Lung (tissue), 12 donors: ENCODE measurements around the gene ECM1. TPM values are rescaled to one million over a fixed set of nuclear protein-coding genes. Genes with fewer than 3 reads are reported as not detected.
A peak's percentile ranks its signal among the peaks of the same experiment; 100 is the strongest.

Source experiments
- ATAC-seq: fragments of 200-7000 bp; cut with Tn5 transposase; one replicate; pipeline ENCODE4 v1.9.1; 2020; ENCODE audit warnings: moderate number of reproducible peaks; ENCODE audit not compliant: insufficient read depth, low FRiP score
- DNase-seq, 3 donors: peaks; one replicate each; pipeline ENCODE4 v3.0.0-alpha.2; 2013 to 2017
- H3K27ac ChIP-seq, 2 donors: one replicate each; pipeline ENCODE4 v1.5.1; 2013; ENCODE audit warnings: mild to moderate bottlenecking in 2 of 2, moderate library complexity in 2 of 2, control low read depth in 1 of 2, inconsistent platforms in 1 of 2, low read depth in 1 of 2, low read length in 1 of 2
- H3K27me3 ChIP-seq, 3 donors: one replicate each; pipeline ENCODE4 v1.5.1; 2013; ENCODE audit warnings: low read length in 2 of 3; ENCODE audit not compliant: control insufficient read depth in 3 of 3, insufficient read depth in 3 of 3
- H3K36me3 ChIP-seq, 4 donors: one replicate each; pipeline ENCODE4 v1.5.1; 2013; ENCODE audit warnings: low read length in 4 of 4, mild to moderate bottlenecking in 1 of 4, moderate library complexity in 1 of 4; ENCODE audit not compliant: control insufficient read depth in 4 of 4, insufficient read depth in 4 of 4
- H3K4me1 ChIP-seq, 5 donors: one replicate each; pipeline ENCODE4 v1.5.1; 2013; ENCODE audit warnings: low read length in 5 of 5, mild to moderate bottlenecking in 2 of 5, moderate library complexity in 1 of 5; ENCODE audit not compliant: control insufficient read depth in 5 of 5, insufficient read depth in 5 of 5
- H3K4me3 ChIP-seq: one replicate; pipeline ENCODE4 v1.5.1; 2013; ENCODE audit warnings: mild to moderate bottlenecking, control low read depth, moderate library complexity
- H3K9ac ChIP-seq, 2 donors: one replicate each; pipeline ENCODE4 v1.5.1; 2013; ENCODE audit warnings: low read length in 2 of 2, control low read depth in 1 of 2; ENCODE audit not compliant: insufficient read depth in 1 of 2
- H3K9me3 ChIP-seq, 4 donors: one replicate each; pipeline ENCODE4 v1.5.1; 2013; ENCODE audit warnings: low read length in 3 of 4, mild to moderate bottlenecking in 1 of 4, moderate library complexity in 1 of 4; ENCODE audit not compliant: control insufficient read depth in 4 of 4, insufficient read depth in 3 of 4
- whole genome bisulfite sequencing, 2 donors: extraction: QIAGEN DNeasy Blood & Tissue Kit; methylation state at CpG; one replicate each; pipeline ENCODE4 v1.1.7; 2013; 5-methylcytosine and 5-hydroxymethylcytosine counted together
- polyA plus RNA-seq, 2 donors: library from polyadenylated mRNA; stranded (reverse); fragments of 200-250 nt; gene quantifications; one replicate each; pipeline ENCODE4 v1.2.1, GENCODE V29; 2013
- total RNA-seq, 2 donors: library from RNA; depleted of rRNA in 1 of 2; stranded (reverse); fragments of >200 nt in 1 of 2; gene quantifications; one replicate each; pipeline ENCODE4 v1.2.1, GENCODE V29; 2014 to 2021
- TF ChIP-seq, protein P1 (sequence below): IDR thresholded peaks from 2 replicates; pipeline ENCODE4 v1.5.1; 2012; ENCODE audit warnings: mild to moderate bottlenecking; ENCODE audit errors: control extremely low read depth, extremely low read depth
- donor health status: control.
- donor health status: control.
- donor health status: Bipolar disorder and iron deficiency.
- donor health status: healthy.
- donor health status: DM: yes; HTN: yes; CAD: no.

The ECM1 gene
- total and polyA plus RNA-seq, 4 donors: 1.2 to 20.0 (median 10.7) TPM

DNA sequence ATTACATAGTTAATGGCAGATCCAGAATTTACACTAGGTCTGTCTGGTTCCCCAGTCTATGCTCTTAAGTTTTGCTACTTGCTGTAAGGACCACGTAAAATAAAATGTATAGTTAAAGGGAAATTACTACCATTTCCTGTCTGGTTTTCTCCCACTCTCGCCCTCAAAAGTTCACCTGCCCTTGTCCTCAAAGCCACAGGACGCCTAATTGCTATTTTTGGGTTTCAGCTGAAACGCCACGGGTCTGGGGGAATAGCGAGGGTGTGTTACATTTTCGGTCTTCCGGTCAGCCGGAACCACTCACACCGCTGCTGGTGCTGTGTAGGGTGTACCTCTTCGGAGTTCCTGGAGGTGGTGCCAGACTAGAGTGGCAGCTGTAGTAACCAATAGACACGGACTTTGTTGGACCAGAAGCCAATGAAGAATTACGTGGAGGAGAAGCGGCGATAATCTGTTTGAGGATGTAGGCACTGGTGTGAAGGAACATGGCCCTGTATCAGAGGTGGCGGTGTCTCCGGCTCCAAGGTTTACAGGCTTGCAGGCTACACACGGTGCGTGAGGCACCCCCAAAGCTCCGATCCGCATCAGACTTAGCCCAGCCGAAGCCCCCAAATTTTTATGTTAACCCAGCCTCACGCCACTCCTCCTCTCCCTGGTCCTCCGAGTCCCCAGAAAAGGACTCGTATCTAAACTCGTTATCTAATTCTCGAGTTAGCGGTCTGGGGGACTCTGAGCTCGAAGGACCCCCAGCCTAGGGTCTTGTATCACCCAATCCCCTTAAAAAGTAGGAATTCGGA lies 20.7 kb upstream of the ECM1 start, which contains the start of gene TARS2:
TARS2 (plus strand) TSS at position 454 of the 797 bp plus-strand sequence; CDS start at position 486, 32 bp downstream.
- H3K9me3 ChIP-seq: no peaks in the 10 kb centered on the region
- peak within 1 kb of the TSS; percentile 72 to 78 for H3K27ac ChIP-seq
- peak within 1 kb of the TSS; percentile 79 to 93 for H3K9ac ChIP-seq
- peaks cover 3 to 14% (median 9%) of the 10 kb centered on the region in 4 donors for H3K36me3 ChIP-seq
- peak; percentile 99 for ATAC-seq
- H3K27me3 ChIP-seq: no peaks in the 10 kb centered on the region
- H3K4me3 ChIP-seq: peak within 1 kb of the TSS; percentile 76
- WGBS, 2 donors: 0 to 1% methylated on average over 30 of the region's 30 CpGs
- peaks cover 0 to 8% (median 5%) of the 10 kb centered on the region in 5 donors for H3K4me1 ChIP-seq
- TF ChIP-seq, protein P1, sequence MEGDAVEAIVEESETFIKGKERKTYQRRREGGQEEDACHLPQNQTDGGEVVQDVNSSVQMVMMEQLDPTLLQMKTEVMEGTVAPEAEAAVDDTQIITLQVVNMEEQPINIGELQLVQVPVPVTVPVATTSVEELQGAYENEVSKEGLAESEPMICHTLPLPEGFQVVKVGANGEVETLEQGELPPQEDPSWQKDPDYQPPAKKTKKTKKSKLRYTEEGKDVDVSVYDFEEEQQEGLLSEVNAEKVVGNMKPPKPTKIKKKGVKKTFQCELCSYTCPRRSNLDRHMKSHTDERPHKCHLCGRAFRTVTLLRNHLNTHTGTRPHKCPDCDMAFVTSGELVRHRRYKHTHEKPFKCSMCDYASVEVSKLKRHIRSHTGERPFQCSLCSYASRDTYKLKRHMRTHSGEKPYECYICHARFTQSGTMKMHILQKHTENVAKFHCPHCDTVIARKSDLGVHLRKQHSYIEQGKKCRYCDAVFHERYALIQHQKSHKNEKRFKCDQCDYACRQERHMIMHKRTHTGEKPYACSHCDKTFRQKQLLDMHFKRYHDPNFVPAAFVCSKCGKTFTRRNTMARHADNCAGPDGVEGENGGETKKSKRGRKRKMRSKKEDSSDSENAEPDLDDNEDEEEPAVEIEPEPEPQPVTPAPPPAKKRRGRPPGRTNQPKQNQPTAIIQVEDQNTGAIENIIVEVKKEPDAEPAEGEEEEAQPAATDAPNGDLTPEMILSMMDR: no peak
- DNase-seq: peak; percentile 98 to 99 (median 99)

DNA sequence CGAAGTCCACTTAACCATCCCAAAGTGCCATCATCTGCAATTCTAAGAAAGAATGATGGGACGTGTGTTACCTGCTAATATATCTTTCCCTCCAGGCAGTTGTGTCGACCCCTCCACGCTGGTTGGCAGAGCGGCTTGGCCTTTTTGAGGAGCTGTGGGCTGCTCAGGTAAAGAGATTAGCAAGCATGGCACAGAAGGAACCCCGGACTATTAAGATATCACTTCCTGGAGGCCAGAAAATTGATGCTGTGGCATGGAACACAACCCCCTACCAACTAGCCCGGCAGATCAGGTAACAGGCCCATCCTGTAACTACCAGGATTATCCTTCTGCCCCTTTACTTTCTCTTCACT lies 20.2 kb upstream of the ECM1 start:
- Histone ChIP-seq H3K27ac (no peak overlapping the region), H3K9ac (peak overlapping the region; percentile 79 to 93), H3K36me3 (peaks cover 7 to 17% (median 12%) of the 10 kb centered on the region in 4 donors), H3K4me3 (peak overlapping the region; percentile 76), H3K9me3 (no peaks in the 10 kb centered on the region), H3K4me1 (peaks cover 0 to 8% (median 5%) of the 10 kb centered on the region in 5 donors), H3K27me3 (no peaks in the 10 kb centered on the region)
- TF ChIP-seq, protein P1: no peak
- DNase-seq (no peak), ATAC-seq (no peak)
- WGBS, 2 donors: 3 to 4% methylated on average over 7 of the region's 7 CpGs

DNA sequence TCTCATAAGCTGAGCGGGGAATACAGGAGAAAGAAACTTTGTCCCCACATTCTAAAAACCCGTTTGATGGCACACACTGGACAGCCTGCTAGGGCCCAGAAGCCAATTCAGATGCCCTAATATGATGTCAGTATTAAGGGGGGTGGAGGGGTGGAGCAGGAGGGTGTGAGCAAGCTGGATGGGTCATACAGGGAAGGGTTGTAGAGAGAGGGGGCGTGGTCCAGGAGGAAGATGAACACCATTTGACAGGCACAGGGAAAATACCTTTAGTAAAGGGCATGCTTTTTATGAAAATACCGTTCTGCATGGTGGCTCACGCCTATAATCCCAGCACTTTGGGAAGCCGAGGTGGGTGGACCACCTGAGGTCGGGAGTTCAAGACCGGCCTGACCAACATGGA lies 14.7 kb upstream of the ECM1 start:
- Histone ChIP-seq H3K4me3 (no peak overlapping the region), H3K9ac (no peak overlapping the region), H3K4me1 (peaks cover 0 to 2% (median 0%) of the 10 kb centered on the region in 5 donors), H3K27me3 (no peaks in the 10 kb centered on the region), H3K9me3 (no peaks in the 10 kb centered on the region), H3K36me3 (peaks cover 10 to 32% (median 26%) of the 10 kb centered on the region in 4 donors), H3K27ac (no peak overlapping the region)
- DNase-seq (no peak), ATAC-seq (no peak)
- TF ChIP-seq, protein P1: no peak
- 97 to 100% methylated on average over 8 of the region's 8 CpGs for WGBS, 2 donors
